ENCODE data around the gene SRC.

Gene SRC

DNA sequence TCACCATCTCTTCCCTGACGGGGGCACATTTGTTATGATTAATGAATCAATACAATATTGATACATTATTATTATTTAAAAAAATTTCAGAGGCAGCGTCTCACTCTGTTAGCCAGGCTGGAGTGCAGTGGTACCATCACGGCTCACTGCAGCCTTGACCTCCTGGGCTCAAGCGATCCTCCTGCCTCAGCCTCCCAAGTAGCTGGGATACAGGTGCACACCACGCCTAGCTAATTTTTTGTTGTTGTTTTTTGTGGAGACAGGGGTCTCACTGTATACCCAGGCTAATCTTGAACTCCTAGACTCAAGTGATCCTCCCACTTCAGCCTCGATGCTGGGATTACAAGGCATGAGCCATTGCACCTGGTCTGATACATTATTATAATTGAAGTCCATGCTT lies 4.9 kb upstream of the SRC start:
- TF ChIP-seq, protein P1, sequence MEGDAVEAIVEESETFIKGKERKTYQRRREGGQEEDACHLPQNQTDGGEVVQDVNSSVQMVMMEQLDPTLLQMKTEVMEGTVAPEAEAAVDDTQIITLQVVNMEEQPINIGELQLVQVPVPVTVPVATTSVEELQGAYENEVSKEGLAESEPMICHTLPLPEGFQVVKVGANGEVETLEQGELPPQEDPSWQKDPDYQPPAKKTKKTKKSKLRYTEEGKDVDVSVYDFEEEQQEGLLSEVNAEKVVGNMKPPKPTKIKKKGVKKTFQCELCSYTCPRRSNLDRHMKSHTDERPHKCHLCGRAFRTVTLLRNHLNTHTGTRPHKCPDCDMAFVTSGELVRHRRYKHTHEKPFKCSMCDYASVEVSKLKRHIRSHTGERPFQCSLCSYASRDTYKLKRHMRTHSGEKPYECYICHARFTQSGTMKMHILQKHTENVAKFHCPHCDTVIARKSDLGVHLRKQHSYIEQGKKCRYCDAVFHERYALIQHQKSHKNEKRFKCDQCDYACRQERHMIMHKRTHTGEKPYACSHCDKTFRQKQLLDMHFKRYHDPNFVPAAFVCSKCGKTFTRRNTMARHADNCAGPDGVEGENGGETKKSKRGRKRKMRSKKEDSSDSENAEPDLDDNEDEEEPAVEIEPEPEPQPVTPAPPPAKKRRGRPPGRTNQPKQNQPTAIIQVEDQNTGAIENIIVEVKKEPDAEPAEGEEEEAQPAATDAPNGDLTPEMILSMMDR (IDR thresholded peaks at IDR 0.05; ENCODE audit: control insufficient read depth, insufficient read depth, low read depth, low read length, missing control alignments) = no peak
- no peak overlapping the region for H3K4me3 ChIP-seq (ENCODE audit: control insufficient read depth, low read depth, low read length)
- no peak for DNase-seq (ENCODE audit: low read depth)

DNA sequence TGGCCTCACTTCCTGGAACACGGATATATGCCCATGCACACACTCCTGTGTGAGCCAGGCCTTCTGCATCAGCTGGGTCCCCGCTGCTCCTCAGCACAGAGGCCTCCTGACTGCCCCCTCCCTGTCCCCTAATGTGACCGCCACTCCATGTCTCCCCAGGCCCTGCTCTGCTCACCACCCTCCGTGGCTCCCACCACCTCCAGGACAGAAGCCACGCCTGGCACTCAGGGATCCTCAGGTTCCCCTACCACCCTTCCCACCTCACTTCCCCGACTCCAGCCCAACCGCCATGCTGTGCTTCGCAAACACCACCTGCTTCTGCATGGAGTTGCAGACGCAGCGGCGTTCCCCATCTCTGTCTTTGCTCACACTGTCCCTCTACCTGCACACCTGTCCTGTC lies 4.3 kb upstream of the SRC start:
- no peak overlapping the region for H3K4me3 ChIP-seq (ENCODE audit: control insufficient read depth, low read depth, low read length)
- TF ChIP-seq, protein P1 (IDR thresholded peaks at IDR 0.05; ENCODE audit: control insufficient read depth, insufficient read depth, low read depth, low read length, missing control alignments) = no peak
- no peak for DNase-seq (ENCODE audit: low read depth)

DNA sequence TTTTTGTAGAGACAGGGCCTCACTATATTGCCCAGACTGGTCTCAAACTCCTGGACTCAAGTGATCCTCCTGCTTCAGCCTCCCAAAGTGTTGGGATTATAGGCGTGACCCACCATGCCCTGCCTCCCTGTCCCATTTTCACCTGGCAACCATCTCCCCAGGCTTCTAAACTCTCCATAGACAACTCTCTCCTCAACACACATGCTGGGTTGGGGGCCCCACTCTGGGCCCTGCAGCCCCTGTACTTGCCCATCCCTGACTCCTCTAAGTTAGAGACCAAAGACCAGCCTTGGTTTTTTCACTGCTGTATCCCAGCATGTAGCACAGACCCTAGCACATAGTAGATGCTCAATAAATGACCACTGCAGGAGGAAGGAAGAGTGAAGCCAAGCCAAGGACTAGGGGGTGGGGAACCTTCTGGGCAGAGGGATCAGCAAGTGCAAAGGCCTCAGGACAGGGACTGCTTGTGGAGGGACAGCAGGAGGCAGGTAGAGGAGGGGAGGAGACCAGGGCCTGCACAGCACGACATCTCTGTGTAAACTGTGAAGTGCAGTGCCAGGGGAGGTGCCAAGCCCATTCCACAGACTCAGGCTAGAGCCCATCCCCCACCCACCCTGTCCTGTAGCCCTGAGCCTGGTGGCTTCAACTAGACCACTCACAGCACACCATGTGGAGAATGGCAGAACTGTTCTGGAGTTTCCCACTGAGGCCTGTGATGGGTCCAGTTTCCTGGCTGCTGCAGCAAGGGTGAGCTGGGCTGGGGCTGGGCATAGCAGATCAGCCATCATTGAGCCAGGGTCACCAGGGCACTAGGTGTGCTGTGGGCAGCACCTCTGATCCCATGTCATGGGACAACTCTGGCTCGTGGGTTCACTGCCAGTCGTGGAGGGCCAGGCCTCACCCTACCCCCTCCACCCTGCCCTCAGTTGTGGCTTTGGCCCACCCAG lies 3.4 kb upstream of the SRC start:
- TF ChIP-seq, protein P1 (IDR thresholded peaks at IDR 0.05; ENCODE audit: control insufficient read depth, insufficient read depth, low read depth, low read length, missing control alignments) = no peak
- DNase-seq (ENCODE audit: low read depth) = no peak
- H3K4me3 ChIP-seq (ENCODE audit: control insufficient read depth, low read depth, low read length) = no peak overlapping the region

DNA sequence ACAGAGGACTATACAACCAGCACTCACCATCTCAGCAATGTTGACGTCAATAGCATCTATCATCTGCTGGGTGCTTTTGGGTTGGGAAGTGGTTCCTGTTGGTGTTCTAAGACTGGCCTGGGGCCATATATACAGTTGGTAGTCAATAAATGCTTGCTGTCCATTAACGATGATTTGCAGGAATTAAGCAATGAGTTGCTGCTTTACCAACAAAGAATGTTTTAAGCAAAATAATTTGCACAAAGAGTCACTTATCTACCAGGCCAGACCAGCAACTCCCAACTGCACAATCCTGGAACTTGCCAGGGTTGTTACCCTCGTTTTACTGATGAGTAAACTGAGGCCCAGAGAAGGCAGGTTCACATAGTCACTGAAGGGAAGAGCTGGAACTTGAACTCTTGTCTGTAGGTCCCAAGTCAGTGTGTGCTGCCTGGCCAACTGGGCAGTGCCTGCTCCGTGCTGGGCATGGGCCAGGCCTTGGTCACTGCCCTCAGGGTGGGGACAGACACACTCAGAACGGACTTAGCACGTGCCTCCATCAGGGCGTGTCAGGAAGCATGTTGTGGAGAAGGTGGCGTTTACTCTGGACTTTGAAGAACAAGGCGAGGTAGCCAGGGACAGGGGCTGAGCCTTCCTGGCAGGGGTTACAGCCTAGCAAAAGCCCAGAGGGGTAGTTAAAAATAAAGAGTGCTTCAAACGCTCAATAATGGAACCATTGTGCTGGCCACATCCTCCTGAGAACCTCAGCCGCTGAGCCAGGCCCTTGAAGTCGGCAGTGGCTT lies 2.5 kb upstream of the SRC start:
- TF ChIP-seq, protein P1 (IDR thresholded peaks at IDR 0.05; ENCODE audit: control insufficient read depth, insufficient read depth, low read depth, low read length, missing control alignments) = no peak
- DNase-seq (ENCODE audit: low read depth) = no peak
- H3K4me3 ChIP-seq (ENCODE audit: control insufficient read depth, low read depth, low read length) = no peak overlapping the region

DNA sequence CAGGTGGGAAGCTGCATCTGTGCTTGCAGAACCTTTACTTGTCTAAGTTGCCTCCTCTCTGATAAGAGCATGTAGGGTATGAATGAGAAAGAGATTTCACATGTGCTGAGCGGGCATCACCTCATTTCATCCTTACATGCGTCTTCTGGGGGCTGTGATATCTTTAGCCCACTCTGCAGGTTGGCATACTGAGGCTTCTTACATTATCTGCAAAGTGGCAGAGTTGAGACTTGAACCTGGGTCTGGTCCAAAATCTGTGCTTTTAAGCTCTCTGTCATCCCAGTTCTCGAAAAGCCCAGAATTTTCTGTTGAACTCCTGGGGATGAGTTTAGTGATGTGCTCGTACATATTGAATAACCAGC lies 2.0 kb upstream of the SRC start:
- H3K4me3 ChIP-seq (ENCODE audit: control insufficient read depth, low read depth, low read length) = no peak overlapping the region
- TF ChIP-seq, protein P1 (IDR thresholded peaks at IDR 0.05; ENCODE audit: control insufficient read depth, insufficient read depth, low read depth, low read length, missing control alignments) = no peak
- DNase-seq (ENCODE audit: low read depth) = no peak

DNA sequence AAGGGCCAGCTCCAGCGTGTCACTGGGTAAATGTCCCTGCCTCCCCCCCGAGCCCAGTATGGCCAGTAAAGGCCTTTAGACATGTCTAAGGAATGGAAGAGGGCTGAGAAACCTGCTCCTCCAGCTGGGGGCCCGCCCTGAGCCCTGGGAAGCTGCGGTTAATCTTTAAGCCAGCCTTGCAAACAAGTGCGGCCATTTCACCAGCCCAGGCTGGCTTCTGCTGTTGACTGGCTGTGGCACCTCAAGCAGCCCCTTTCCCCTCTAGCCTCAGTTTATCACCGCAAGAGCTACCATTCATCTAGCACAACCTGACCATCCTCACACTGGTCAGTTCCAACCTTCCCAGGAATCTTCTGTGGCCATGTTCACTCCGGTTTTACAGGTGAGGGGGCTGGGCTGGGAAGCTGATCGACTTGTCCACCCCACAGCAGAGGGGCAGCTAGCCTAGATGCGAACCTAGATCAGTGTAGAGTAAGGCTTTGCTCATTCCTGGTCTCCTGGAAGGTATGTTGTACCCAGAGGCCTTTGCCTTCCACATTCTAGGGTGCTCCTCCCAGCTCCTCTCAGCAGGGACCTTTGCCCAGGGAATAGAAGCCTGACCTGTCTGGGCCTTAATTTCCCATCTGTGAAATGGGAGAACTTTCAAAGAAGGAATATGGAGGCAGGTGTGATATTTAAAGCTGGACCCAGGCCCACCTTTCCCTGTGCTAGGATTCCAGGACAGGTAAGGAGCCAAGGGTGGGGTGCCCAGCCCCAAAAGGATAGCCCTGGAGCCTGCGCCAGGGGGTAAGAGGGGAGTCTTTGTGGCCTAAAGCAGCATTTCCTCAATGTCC lies 1.2 kb upstream of the SRC start:
- DNase-seq (ENCODE audit: low read depth) = no peak
- TF ChIP-seq, protein P1 (IDR thresholded peaks at IDR 0.05; ENCODE audit: control insufficient read depth, insufficient read depth, low read depth, low read length, missing control alignments) = no peak
- H3K4me3 ChIP-seq (ENCODE audit: control insufficient read depth, low read depth, low read length) = no peak overlapping the region

Data from AG09309 (cell line).